Measurements from ENCODE around the gene VAT1. TPM values are rescaled to one million over a fixed set of nuclear protein-coding genes. Genes with fewer than 3 reads are reported as not detected.
A peak's percentile ranks its signal among the peaks of the same experiment; 100 is the strongest.
"Not testable (repeated sequence)": the region's sequence is repeated elsewhere in the genome, so short reads cannot be mapped to it uniquely, and the experiment has no call there.

VAT1 gene
- 13.0 TPM for polyA plus RNA-seq (2012; ENCODE audit: low read depth, missing spikeins)

DNA sequence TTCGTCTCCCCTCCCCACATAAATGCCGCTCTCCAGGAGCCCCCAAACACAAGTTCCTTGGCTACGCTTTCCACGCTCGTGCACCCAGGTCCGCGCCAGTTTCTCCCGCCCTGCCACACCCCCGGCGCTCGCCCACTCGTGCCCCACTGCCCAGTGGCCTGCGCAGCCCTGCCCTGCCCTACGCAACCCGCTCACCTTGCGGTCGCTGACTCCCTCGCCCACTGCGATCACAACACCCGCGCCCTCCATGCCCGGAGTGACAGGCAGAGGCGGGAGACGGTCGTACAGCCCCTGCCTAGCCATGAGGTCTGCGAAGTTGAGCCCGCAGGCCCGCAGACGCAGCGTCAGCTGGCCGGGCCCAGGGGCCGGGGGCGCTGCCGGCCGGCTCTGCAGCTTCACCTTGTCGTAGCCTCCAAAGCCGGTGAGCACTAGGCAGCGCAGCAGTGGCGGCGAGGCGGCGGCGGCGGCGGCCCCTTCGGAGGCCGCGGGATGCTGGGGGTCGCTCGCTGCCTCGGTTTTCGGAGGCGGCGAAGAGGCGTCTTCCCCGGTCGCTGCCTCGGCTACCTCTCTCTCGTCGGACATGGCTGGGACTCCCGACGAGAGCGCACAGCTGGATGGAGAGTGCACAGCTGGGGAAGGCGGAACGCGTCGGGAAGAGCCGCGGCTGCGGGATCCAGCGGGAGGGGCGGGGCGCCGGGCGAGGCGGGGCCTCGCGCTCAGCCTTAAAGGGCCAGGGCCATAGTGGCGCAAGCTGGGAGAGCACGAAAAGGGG, at the start of gene VAT1:
TSS of gene VAT1 (minus strand) at position 645 of the 772 bp plus-strand sequence. CDS start at position 582, 63 bp downstream.
- DNase-seq (ENCODE audit: insufficient read length, low spot score) (peak; percentile 68), FAIRE-seq (peak; percentile 93)
- TF ChIP-seq POLR2AphosphoS5 (IDR thresholded peaks at IDR 0.05; ENCODE audit: low read depth, low read length) (no peak), PAX5 (IDR thresholded peaks at IDR 0.05; ENCODE audit: insufficient read depth, low read length, severe bottlenecking) (no peak), POLR2A (IDR thresholded peaks at IDR 0.05; ENCODE audit: low read depth, low read length) (no peak), POU2F2 (IDR thresholded peaks at IDR 0.05; ENCODE audit: low read depth, low read length) (no peak), TAF1 (IDR thresholded peaks at IDR 0.05; ENCODE audit: low read depth, low read length) (no peak), SPI1 (IDR thresholded peaks at IDR 0.05; ENCODE audit: low read depth, low read length) (no peak)

DNA sequence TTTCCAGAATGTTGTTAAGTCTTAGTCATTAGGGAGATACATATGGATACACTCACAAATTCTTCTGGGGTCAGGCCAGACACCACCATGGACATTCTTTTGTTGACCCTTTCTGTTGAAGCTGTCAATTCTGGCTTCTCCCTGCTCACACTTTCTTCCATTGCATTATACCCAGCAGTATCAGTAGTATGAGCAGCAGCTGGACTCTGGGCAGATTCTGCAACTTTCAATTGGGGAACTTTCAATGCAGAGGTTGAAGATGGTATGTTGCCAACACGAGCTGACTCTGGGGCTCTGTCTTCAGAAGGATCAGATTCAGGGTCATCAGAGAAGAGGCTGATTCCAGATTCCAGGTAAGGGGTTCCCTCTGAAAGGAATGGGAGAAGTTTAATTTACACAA, 48.7 kb upstream of the VAT1 start:
- FAIRE-seq (no peak), DNase-seq (ENCODE audit: insufficient read length, low spot score) (no peak)
- TF ChIP-seq POLR2A (IDR thresholded peaks at IDR 0.05; ENCODE audit: low read depth, low read length): no peak
- no peak for TF ChIP-seq TAF1 (IDR thresholded peaks at IDR 0.05; ENCODE audit: low read depth, low read length)
- TF ChIP-seq SPI1 (IDR thresholded peaks at IDR 0.05; ENCODE audit: low read depth, low read length): no peak
- no peak for TF ChIP-seq PAX5 (IDR thresholded peaks at IDR 0.05; ENCODE audit: insufficient read depth, low read length, severe bottlenecking)
- TF ChIP-seq POLR2AphosphoS5 (IDR thresholded peaks at IDR 0.05; ENCODE audit: low read depth, low read length): no peak
- no peak for TF ChIP-seq POU2F2 (IDR thresholded peaks at IDR 0.05; ENCODE audit: low read depth, low read length)

DNA sequence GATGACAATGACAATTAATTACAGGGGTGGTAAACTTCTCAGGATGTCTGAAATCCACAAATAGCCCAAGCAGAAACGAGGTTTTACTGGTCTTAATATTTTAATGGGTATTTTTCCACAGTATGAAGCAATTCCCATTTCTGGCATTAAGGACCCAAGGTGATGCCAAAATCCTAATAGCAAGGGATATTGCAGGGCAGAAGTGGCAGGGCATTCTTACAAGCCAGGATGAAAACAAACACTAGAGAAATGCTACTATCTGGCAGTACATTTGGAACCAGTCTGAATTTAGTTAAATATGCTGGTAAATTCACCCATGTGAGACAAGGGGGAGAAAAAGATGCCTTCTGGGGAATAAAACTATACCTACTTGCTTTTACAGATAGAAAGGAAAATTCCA, 48.1 kb upstream of the VAT1 start:
- DNase-seq (ENCODE audit: insufficient read length, low spot score) (no peak), FAIRE-seq (no peak)

DNA sequence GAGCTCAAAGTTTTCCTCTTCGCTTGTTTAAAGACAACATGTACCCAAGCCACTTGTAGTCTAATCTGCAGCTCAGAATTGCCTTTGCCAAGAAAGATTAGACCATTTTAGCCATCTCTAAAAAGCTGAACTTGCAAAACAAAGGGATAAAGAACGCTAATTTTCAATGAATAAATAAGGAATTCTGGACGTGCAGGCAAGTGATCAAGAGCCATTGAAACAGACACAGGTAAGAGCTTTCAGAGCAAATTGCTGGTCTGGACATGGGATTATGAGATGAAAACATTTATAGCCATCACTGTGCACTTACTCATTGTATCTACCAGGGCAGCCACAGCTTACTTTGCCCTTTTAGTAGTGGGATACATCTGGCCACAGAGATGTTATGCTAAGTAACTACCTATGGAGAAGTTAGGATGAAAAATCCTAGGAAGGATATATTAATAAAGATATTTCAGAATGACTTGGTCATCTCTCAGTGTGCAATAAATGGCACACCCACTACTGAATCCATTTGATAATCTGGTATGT, 47.2 kb upstream of the VAT1 start:
- FAIRE-seq: no peak
- no peak for DNase-seq (ENCODE audit: insufficient read length, low spot score)
- no peak for TF ChIP-seq POLR2A (IDR thresholded peaks at IDR 0.05; ENCODE audit: low read depth, low read length)
- TF ChIP-seq POU2F2 (IDR thresholded peaks at IDR 0.05; ENCODE audit: low read depth, low read length): no peak
- TF ChIP-seq POLR2AphosphoS5 (IDR thresholded peaks at IDR 0.05; ENCODE audit: low read depth, low read length): no peak
- TF ChIP-seq PAX5 (IDR thresholded peaks at IDR 0.05; ENCODE audit: insufficient read depth, low read length, severe bottlenecking): no peak
- TF ChIP-seq TAF1 (IDR thresholded peaks at IDR 0.05; ENCODE audit: low read depth, low read length): no peak
- no peak for TF ChIP-seq SPI1 (IDR thresholded peaks at IDR 0.05; ENCODE audit: low read depth, low read length)

More for the DNA sequence above, 48.1 kb upstream of the VAT1 start:
- TF ChIP-seq POU2F2 (IDR thresholded peaks at IDR 0.05; ENCODE audit: low read depth, low read length) (no peak), POLR2AphosphoS5 (IDR thresholded peaks at IDR 0.05; ENCODE audit: low read depth, low read length) (no peak), PAX5 (IDR thresholded peaks at IDR 0.05; ENCODE audit: insufficient read depth, low read length, severe bottlenecking) (no peak), SPI1 (IDR thresholded peaks at IDR 0.05; ENCODE audit: low read depth, low read length) (no peak), TAF1 (IDR thresholded peaks at IDR 0.05; ENCODE audit: low read depth, low read length) (no peak), POLR2A (IDR thresholded peaks at IDR 0.05; ENCODE audit: low read depth, low read length) (no peak)

DNA sequence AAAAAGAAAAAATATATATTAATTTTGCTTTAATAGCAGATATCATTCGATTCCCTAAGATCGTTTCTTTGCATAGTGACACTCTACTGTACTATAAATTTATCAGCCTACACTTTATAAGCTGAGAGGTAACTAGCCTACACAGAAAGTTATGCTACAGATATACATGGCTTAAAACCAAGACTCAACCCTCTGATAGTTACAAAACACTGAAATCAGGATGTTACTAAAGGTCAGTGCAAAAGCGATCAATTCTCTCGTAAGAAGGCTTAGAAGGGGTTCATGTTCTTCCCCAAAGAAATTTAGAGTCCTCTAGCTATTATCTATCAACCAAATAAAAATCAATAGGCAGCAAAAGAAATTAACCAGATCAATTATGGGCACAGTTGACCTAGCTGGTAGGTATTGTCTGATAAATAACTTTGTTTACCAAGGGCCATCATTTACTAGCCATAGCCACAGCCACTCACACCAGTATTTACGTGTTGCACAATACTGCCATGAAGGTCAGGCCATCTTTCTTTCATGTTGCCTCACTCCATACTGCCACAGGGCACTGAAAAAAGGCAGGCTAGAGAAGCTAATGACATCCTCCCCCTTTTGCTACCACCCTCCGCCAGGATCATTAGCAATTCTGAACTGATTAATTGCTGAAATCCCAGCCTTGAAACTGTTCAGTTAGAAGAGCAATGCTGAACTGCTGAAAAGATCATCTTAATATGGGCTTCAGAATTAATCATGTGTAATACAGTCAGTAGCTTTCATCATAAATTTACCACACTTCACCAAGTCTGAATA, 46.6 kb upstream of the VAT1 start:
- DNase-seq (ENCODE audit: insufficient read length, low spot score): no peak
- TF ChIP-seq SPI1 (IDR thresholded peaks at IDR 0.05; ENCODE audit: low read depth, low read length) (no peak), TAF1 (IDR thresholded peaks at IDR 0.05; ENCODE audit: low read depth, low read length) (no peak), POU2F2 (IDR thresholded peaks at IDR 0.05; ENCODE audit: low read depth, low read length) (no peak), PAX5 (IDR thresholded peaks at IDR 0.05; ENCODE audit: insufficient read depth, low read length, severe bottlenecking) (no peak), POLR2AphosphoS5 (IDR thresholded peaks at IDR 0.05; ENCODE audit: low read depth, low read length) (no peak)
- FAIRE-seq: no peak

DNA sequence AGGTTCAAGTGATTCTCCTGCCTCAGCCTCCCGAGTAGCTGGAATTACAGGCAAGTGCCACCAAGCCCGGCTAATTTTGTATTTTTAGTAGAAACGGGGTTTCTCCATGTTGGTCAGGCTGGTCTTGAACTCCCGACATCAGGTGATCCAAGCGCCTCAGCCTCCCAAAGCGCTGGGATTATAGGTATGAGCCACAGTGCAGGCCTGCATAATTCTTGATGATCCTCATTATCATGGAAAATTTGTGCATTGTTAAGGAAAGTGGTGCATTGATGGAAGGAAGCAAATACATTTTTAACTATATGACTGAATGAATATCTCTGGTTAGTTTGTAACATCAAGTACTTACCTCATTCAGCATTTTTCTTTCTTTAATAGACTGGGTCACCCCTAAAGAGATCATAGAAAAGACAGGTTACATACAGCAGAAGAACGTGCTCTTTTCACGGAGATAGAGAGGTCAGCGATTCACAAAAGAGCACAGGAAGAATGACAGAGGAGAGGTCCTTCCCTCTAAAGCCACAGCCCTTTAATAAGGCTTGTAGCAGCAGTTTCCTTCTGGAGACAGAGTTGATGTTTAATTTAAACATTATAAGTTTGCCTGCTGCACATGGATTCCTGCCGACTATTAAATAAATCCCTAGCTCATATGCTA, 40.9 kb upstream of the VAT1 start:
- TF ChIP-seq POU2F2 (IDR thresholded peaks at IDR 0.05; ENCODE audit: low read depth, low read length) (no peak), POLR2AphosphoS5 (IDR thresholded peaks at IDR 0.05; ENCODE audit: low read depth, low read length) (no peak), SPI1 (IDR thresholded peaks at IDR 0.05; ENCODE audit: low read depth, low read length) (no peak), TAF1 (IDR thresholded peaks at IDR 0.05; ENCODE audit: low read depth, low read length) (no peak), PAX5 (IDR thresholded peaks at IDR 0.05; ENCODE audit: insufficient read depth, low read length, severe bottlenecking) (no peak)
- FAIRE-seq (no peak), DNase-seq (ENCODE audit: insufficient read length, low spot score) (no peak)

DNA sequence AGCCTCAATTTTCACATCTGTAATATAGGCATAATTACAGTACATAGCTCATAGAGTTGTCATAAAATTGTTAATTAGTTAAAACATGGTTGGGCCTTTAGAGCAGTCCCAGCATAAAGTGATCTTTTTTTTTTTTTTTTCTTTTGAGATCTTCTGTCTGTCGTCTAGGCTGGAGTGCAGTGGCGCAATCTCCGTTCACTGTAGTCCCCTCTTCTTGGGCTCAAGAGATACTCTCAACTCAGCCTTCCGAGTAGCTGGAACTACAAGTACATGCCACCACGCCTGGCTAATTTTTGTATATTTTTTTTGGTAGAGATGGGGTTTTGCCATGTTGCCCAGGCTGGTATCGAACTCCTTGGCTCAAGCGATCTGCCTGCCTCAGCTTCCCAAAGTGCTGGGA, 33.9 kb upstream of the VAT1 start:
- FAIRE-seq (no peak), DNase-seq (ENCODE audit: insufficient read length, low spot score) (no peak)
- TF ChIP-seq POLR2A (IDR thresholded peaks at IDR 0.05; ENCODE audit: low read depth, low read length): no peak
- TF ChIP-seq PAX5 (IDR thresholded peaks at IDR 0.05; ENCODE audit: insufficient read depth, low read length, severe bottlenecking): no peak
- no peak for TF ChIP-seq TAF1 (IDR thresholded peaks at IDR 0.05; ENCODE audit: low read depth, low read length)
- no peak for TF ChIP-seq POU2F2 (IDR thresholded peaks at IDR 0.05; ENCODE audit: low read depth, low read length)
- TF ChIP-seq POLR2AphosphoS5 (IDR thresholded peaks at IDR 0.05; ENCODE audit: low read depth, low read length): no peak
- TF ChIP-seq SPI1 (IDR thresholded peaks at IDR 0.05; ENCODE audit: low read depth, low read length): no peak

DNA sequence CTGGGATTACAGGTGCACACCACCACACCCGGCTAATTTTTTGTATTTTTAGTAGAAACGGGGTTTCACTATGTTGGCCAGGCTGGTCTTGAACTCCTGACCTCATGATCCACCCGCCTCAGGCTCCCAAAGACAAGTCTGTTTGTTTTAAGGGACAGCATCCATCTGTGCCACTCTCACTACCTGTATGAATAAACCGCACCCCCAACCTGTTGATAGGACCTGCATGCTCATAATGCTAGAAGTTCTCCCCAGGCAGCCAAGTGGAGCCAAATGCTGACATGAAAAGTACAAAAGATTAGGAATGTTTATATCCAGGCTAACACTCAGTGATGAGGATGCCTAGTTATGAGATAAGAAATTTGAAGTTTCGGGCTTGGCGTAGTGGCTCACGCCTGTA, 30.8 kb upstream of the VAT1 start:
- DNase-seq (ENCODE audit: insufficient read length, low spot score); FAIRE-seq: not testable (repeated sequence)

DNA sequence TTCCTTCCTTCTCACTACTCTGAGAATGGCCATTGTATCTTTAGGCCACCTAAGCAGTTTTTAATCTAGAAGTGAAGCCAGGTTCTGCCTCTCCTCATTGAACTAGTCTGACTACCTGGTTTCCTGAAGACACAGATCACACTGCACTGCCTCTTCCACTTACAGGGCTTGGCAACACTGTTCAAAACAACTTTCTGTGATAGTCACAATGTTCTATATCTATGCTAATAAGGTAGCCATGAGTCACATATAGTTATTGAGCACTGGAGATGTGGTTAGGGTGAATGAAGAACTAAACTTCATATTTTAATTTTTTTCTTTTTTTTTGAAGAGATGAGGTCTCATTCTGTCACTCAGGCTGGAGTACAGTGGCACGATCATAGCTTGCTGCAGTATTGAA, 29.8 kb upstream of the VAT1 start:
- FAIRE-seq (no peak), DNase-seq (ENCODE audit: insufficient read length, low spot score) (no peak)
- TF ChIP-seq PAX5 (IDR thresholded peaks at IDR 0.05; ENCODE audit: insufficient read depth, low read length, severe bottlenecking): no peak
- no peak for TF ChIP-seq POU2F2 (IDR thresholded peaks at IDR 0.05; ENCODE audit: low read depth, low read length)
- TF ChIP-seq POLR2AphosphoS5 (IDR thresholded peaks at IDR 0.05; ENCODE audit: low read depth, low read length): no peak
- TF ChIP-seq TAF1 (IDR thresholded peaks at IDR 0.05; ENCODE audit: low read depth, low read length): no peak
- TF ChIP-seq POLR2A (IDR thresholded peaks at IDR 0.05; ENCODE audit: low read depth, low read length): no peak
- no peak for TF ChIP-seq SPI1 (IDR thresholded peaks at IDR 0.05; ENCODE audit: low read depth, low read length)

All from GM12891 (cell line).